Measurements from ENCODE around the gene ILF3. TPM values are rescaled to one million over a fixed set of nuclear protein-coding genes. Genes with fewer than 3 reads are reported as not detected.
"Not testable (repeated sequence)": the region's sequence is repeated elsewhere in the genome, so short reads cannot be mapped to it uniquely, and the experiment has no call there.

Gene ILF3
- total and polyA plus RNA-seq, 2 donors from 2014 or later, result 58.3 to 206 TPM

GRCh38 chr19:10670182-10670581, 16.0 kb downstream of the ILF3 start:
- peaks cover 0 to 4% (median 0%) of the 10 kb centered on the region in 3 donors for H3K4me1 ChIP-seq (ENCODE audit: control insufficient read depth in 2 of 3, insufficient read depth in 2 of 3, low read depth in 1 of 3, low read length in 3 of 3)
- H3K9me3 ChIP-seq (ENCODE audit: control insufficient read depth in 2 of 3, insufficient read depth in 1 of 3, low read length in 3 of 3), result no peaks in the 10 kb centered on the region
- FAIRE-seq (no peak), DNase-seq (no peak)
- H3K36me3 ChIP-seq (ENCODE audit: control insufficient read depth in 2 of 3, insufficient read depth in 3 of 3, low read length in 3 of 3), result peaks cover 4 to 21% (median 10%) of the 10 kb centered on the region in 3 donors
- no peaks in the 10 kb centered on the region for H3K27me3 ChIP-seq (ENCODE audit: control insufficient read depth, insufficient read depth, low read length)
- H3K9ac ChIP-seq (ENCODE audit: low read length in 3 of 3), result no peak overlapping the region
- intact Hi-C loops (cut with DNase I), result no loop called here
- H3K4me3 ChIP-seq (ENCODE audit: low read length in 3 of 3), result no peak overlapping the region
- H3K27ac ChIP-seq (ENCODE audit: low read depth in 2 of 2, low read length in 2 of 2), result no peak overlapping the region
- TF ChIP-seq CTCF (IDR thresholded peaks at IDR 0.05; ENCODE audit: borderline replicate concordance, extremely low read depth, insufficient read depth), result no peak

GRCh38 chr19:10670876-10671804, 17.0 kb downstream of the ILF3 start:
- no peak overlapping the region for H3K9ac ChIP-seq (ENCODE audit: low read length in 3 of 3)
- no peak overlapping the region for H3K4me3 ChIP-seq (ENCODE audit: low read length in 3 of 3)
- no peak for FAIRE-seq
- no peak for DNase-seq
- H3K9me3 ChIP-seq (ENCODE audit: control insufficient read depth in 2 of 3, insufficient read depth in 1 of 3, low read length in 3 of 3), result no peaks in the 10 kb centered on the region
- H3K27ac ChIP-seq (ENCODE audit: low read depth in 2 of 2, low read length in 2 of 2), result no peak overlapping the region
- TF ChIP-seq CTCF (IDR thresholded peaks at IDR 0.05; ENCODE audit: borderline replicate concordance, extremely low read depth, insufficient read depth), result no peak
- H3K36me3 ChIP-seq (ENCODE audit: control insufficient read depth in 2 of 3, insufficient read depth in 3 of 3, low read length in 3 of 3), result peaks cover 4 to 27% (median 13%) of the 10 kb centered on the region in 3 donors
- H3K27me3 ChIP-seq (ENCODE audit: control insufficient read depth, insufficient read depth, low read length), result no peaks in the 10 kb centered on the region
- intact Hi-C loops (cut with DNase I), result no loop called here
- peaks cover 0 to 4% (median 0%) of the 10 kb centered on the region in 3 donors for H3K4me1 ChIP-seq (ENCODE audit: control insufficient read depth in 2 of 3, insufficient read depth in 2 of 3, low read depth in 1 of 3, low read length in 3 of 3)

- FAIRE-seq; H3K9ac ChIP-seq (ENCODE audit: low read length in 3 of 3); intact Hi-C loops (cut with DNase I); H3K27me3 ChIP-seq (ENCODE audit: control insufficient read depth, insufficient read depth, low read length); H3K4me1 ChIP-seq (ENCODE audit: control insufficient read depth in 2 of 3, insufficient read depth in 2 of 3, low read depth in 1 of 3, low read length in 3 of 3); H3K27ac ChIP-seq (ENCODE audit: low read depth in 2 of 2, low read length in 2 of 2); H3K9me3 ChIP-seq (ENCODE audit: control insufficient read depth in 2 of 3, insufficient read depth in 1 of 3, low read length in 3 of 3); H3K4me3 ChIP-seq (ENCODE audit: low read length in 3 of 3); DNase-seq: not testable (repeated sequence)
- H3K36me3 ChIP-seq (ENCODE audit: control insufficient read depth in 2 of 3, insufficient read depth in 3 of 3, low read length in 3 of 3), result peaks cover 5 to 27% (median 15%) of the 10 kb centered on the region in 3 donors
Observed at GRCh38 chr19:10671922-10672321, 17.8 kb downstream of the ILF3 start.

GRCh38 chr19:10675214-10675613, 21.1 kb downstream of the ILF3 start:
- H3K9ac ChIP-seq (ENCODE audit: low read length in 3 of 3); H3K27ac ChIP-seq (ENCODE audit: low read depth in 2 of 2, low read length in 2 of 2); H3K9me3 ChIP-seq (ENCODE audit: control insufficient read depth in 2 of 3, insufficient read depth in 1 of 3, low read length in 3 of 3); intact Hi-C loops (cut with DNase I); H3K4me1 ChIP-seq (ENCODE audit: control insufficient read depth in 2 of 3, insufficient read depth in 2 of 3, low read depth in 1 of 3, low read length in 3 of 3); FAIRE-seq; H3K4me3 ChIP-seq (ENCODE audit: low read length in 3 of 3); H3K27me3 ChIP-seq (ENCODE audit: control insufficient read depth, insufficient read depth, low read length); DNase-seq: not testable (repeated sequence)
- peaks cover 22 to 58% (median 41%) of the 10 kb centered on the region in 3 donors for H3K36me3 ChIP-seq (ENCODE audit: control insufficient read depth in 2 of 3, insufficient read depth in 3 of 3, low read length in 3 of 3)
